ENCODE results near the gene RNF5. TPM values are rescaled to one million over a fixed set of nuclear protein-coding genes. Genes with fewer than 3 reads are reported as not detected.

RNF5 gene
- total and polyA plus RNA-seq, 2 of the 4 experiments (the other 2 are of a cell fraction) = 18.8 to 41.4 TPM

- Histone ChIP-seq H3K14ac (replicated peaks; ENCODE audit: low read depth, low read length) (peak overlapping the region; percentile 82), H3K27ac (ENCODE audit: insufficient read depth, low read length) (peak overlapping the region; percentile 74), H2BK15ac (ENCODE audit: low read depth, low read length) (peak overlapping the region; percentile 35; the same call in 2 of the 3 replicates), H2BK20ac (ENCODE audit: low read depth, low read length) (no peak overlapping the region; the same call in 1 of the 2 replicates), H2AK5ac (ENCODE audit: low read depth, low read length) (peak overlapping the region; percentile 94), H3K4me3 (ENCODE audit: insufficient read depth, low read depth, low read length) (peak overlapping the region; percentile 45), H3K9ac (ENCODE audit: low read depth, low read length) (peak overlapping the region; percentile 70), H3K23ac (ENCODE audit: low read depth, low read length) (peak overlapping the region; percentile 88), H3K18ac (ENCODE audit: low read depth, low read length) (peak overlapping the region; percentile 70), H3K79me1 (ENCODE audit: low read depth in 1 of 2, low read length in 2 of 2) (peaks cover 35 to 59% of the 10 kb centered on the region in 2 experiments), H4K20me1 (ENCODE audit: insufficient read depth, low read length) (peaks cover 3% of the 10 kb centered on the region; the same call in 1 of the 2 replicates), H3K9me1 (ENCODE audit: insufficient read depth, low read length) (peaks cover 30% of the 10 kb centered on the region), H3K27me3 (ENCODE audit: control insufficient read depth, insufficient read depth, low read length) (no peaks in the 10 kb centered on the region), H2AK9ac (replicated peaks; ENCODE audit: low read depth, low read length, poor library complexity) (peak overlapping the region; percentile 87), H2AFZ (replicated peaks; ENCODE audit: low read length, poor library complexity) (peak overlapping the region; percentile 84), H4K8ac (ENCODE audit: low read depth in 2 of 2, low read length in 2 of 2) (peak overlapping the region; percentile 55 to 89), H3K36me3 (ENCODE audit: control insufficient read depth, insufficient read depth, low read length) (peaks cover 5% of the 10 kb centered on the region; the same call in 1 of the 2 replicates), H3K4me2 (ENCODE audit: low read depth, low read length) (peak overlapping the region; percentile 80), H2BK5ac (ENCODE audit: low read depth, low read length, poor library complexity, severe bottlenecking) (peak overlapping the region; percentile 90), H2BK120ac (ENCODE audit: low read depth, low read length) (peak overlapping the region; percentile 65), H4K5ac (ENCODE audit: low read depth, low read length) (peak overlapping the region; percentile 77), H3K4me1 (ENCODE audit: control insufficient read depth, insufficient read depth, low read length) (peaks cover 5% of the 10 kb centered on the region), H3K9me3 (ENCODE audit: control insufficient read depth, insufficient read depth, low read length) (no peaks in the 10 kb centered on the region), H4K91ac (ENCODE audit: insufficient read depth, low read depth, low read length) (peak overlapping the region; percentile 82), H3K56ac (ENCODE audit: extremely low read depth, insufficient read depth, low read length) (peak overlapping the region; percentile 91), H3K4ac (ENCODE audit: low read depth, low read length) (peak overlapping the region; percentile 92)
- BruUV-seq (replicated peaks) = no TSS peak
- DNase-seq (no peak), ATAC-seq (ENCODE audit: low read depth) (peak; percentile 25)
- ChIA-PET CTCF (interaction anchor here (0.6 to 0.7 kb wide), 2 partner anchors 62 to 608 kb away, joined by 3 read pairs; no protein-coding TSS in a partner anchor), POLR2A (ENCODE audit: unreplicated experiment) (interaction anchor here (0.6 to 1.4 kb wide), 5 partner anchors 9 to 18 kb away, joined by 3 to 6 read pairs (median 4); no protein-coding TSS in a partner anchor)
- dilution Hi-C loops (cut with HindIII; ENCODE audit: low sequenced_read_pairs, unreplicated experiment) (no loop called here), intact Hi-C loops (cut with micrococcal nuclease) (loop anchor here (2.0 to 5.0 kb wide), 2 partner anchors 24 to 60 kb away; no protein-coding TSS in a partner anchor), in situ Hi-C loops (cut with MboI; ENCODE audit: low sequenced_read_pairs) (loop anchor here (10.0 to 25.0 kb wide), 2 partner anchors 202 to 785 kb away; partner anchors contain the start of genes BRD2, DXO and HLA-DMA)
- 0% methylated on average over 5 of the region's 20 CpGs; no CpG with 5 or more reads in 1 of the 2 experiments for WGBS, 2 experiments (ENCODE audit: extremely low coverage in 2 of 2, insufficient read length in 1 of 2)
- TF ChIP-seq CHD1 (IDR thresholded peaks at IDR 0.05; ENCODE audit: low read depth, low read length) = no peak
- TF ChIP-seq MXI1 (IDR thresholded peaks at IDR 0.05; ENCODE audit: borderline replicate concordance, low read depth, low read length) = no peak
- TF ChIP-seq POLR2A (IDR thresholded peaks at IDR 0.05; ENCODE audit: low read depth, low read length) = peak; percentile 53
- peak; percentile 27; the same call in 1 of the 2 replicates for TF ChIP-seq MAZ (IDR thresholded peaks at IDR 0.05; ENCODE audit: borderline replicate concordance, low read depth, low read length)
- no peak for TF ChIP-seq CEBPB (IDR thresholded peaks at IDR 0.05; ENCODE audit: low read depth, low read length)
- 0 out of 2 replicates have a peak, but pooled peaks have one; percentile 9 for TF ChIP-seq RFX5 (IDR thresholded peaks at IDR 0.05; ENCODE audit: low read depth, low read length)
- no peak for TF ChIP-seq BHLHE40 (IDR thresholded peaks at IDR 0.05; ENCODE audit: low read depth, low read length)
These were observed 920 bp upstream of the RNF5 start for GRCh38 chr6:32177183-32177787.

Data from IMR-90 (cell line).